PC-3 (cell line): ENCODE data around the gene TSKU.

Experiments used
- EZH2 ChIP-seq: fragments of 300-600 bp; sonication (generic); IDR thresholded peaks from one replicate; pipeline ENCODE4 v1.6.1; 2017; ENCODE audit warnings: antibody characterized with exemption, mild to moderate bottlenecking, low read length; ENCODE audit not compliant: unreplicated experiment
- EZH2phosphoT487 ChIP-seq: fragments of 300-600 bp; sonication (generic); IDR thresholded peaks from 2 replicates; pipeline ENCODE4 v1.6.1; 2018; ENCODE audit warnings: mild to moderate bottlenecking, antibody characterized with exemption, low read length, borderline replicate concordance
- TF ChIP-seq, protein P1 (sequence below): fragments of 300-600 bp; sonication (generic); conservative IDR thresholded peaks from 2 replicates; pipeline ENCODE4 v1.5.1; 2017; ENCODE audit warnings: antibody characterized with exemption, low read depth, mild to moderate bottlenecking, low read length

DNA sequence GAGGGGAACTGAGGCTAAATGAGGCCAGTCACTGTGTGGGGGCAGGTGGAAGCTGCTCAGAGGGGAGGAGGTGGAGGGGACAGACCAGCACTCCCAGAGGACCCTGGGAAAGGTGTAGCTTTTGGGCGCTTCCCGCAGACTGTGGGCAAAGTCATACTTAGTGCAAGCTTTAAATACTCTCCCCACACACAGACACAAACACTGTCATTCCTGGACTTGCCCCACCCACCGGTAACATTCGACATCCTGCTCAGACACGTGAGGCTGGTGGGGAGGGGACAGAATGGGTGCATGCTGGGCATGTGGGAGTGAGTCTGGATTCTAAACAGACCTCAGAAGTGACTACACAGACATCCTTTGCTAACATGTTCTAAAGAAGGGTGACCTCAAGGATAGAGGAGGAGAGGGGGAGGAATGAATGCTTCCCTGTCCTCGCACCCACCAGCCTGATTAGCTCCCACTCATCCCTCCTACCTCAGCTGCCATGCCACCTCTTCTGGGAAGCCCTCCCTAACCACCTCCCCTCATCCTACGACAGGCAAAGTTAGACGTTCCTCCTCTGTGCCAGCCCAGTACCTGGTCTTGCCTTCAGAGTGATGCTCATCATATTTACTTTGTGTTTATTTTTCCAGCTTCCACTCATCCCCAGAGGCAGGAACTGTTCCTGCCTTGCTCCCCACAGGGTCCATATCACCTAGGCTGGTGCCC lies 22.2 kb downstream of the TSKU start:
- TF ChIP-seq EZH2 (no peak), EZH2phosphoT487 (no peak)
- TF ChIP-seq, protein P1, sequence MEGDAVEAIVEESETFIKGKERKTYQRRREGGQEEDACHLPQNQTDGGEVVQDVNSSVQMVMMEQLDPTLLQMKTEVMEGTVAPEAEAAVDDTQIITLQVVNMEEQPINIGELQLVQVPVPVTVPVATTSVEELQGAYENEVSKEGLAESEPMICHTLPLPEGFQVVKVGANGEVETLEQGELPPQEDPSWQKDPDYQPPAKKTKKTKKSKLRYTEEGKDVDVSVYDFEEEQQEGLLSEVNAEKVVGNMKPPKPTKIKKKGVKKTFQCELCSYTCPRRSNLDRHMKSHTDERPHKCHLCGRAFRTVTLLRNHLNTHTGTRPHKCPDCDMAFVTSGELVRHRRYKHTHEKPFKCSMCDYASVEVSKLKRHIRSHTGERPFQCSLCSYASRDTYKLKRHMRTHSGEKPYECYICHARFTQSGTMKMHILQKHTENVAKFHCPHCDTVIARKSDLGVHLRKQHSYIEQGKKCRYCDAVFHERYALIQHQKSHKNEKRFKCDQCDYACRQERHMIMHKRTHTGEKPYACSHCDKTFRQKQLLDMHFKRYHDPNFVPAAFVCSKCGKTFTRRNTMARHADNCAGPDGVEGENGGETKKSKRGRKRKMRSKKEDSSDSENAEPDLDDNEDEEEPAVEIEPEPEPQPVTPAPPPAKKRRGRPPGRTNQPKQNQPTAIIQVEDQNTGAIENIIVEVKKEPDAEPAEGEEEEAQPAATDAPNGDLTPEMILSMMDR: no peak
